ENCODE measurements around the gene ANKRD12.

ANKRD12 gene

GRCh38 chr18:9319333-9319732, 182.8 kb downstream of the ANKRD12 start:
- no peak for DNase-seq (ENCODE audit: low read depth)
- H3K4me3 ChIP-seq (ENCODE audit: low read length), result no peak overlapping the region
- TF ChIP-seq CTCF (conservative IDR thresholded peaks at IDR 0.05; ENCODE audit: low read depth, low read length), result no peak

GRCh38 chr18:9321017-9321452, 184.5 kb downstream of the ANKRD12 start:
- no peak for TF ChIP-seq CTCF (conservative IDR thresholded peaks at IDR 0.05; ENCODE audit: low read depth, low read length)
- peak; percentile 28 for DNase-seq (ENCODE audit: low read depth)
- no peak overlapping the region for H3K4me3 ChIP-seq (ENCODE audit: low read length)

DNA sequence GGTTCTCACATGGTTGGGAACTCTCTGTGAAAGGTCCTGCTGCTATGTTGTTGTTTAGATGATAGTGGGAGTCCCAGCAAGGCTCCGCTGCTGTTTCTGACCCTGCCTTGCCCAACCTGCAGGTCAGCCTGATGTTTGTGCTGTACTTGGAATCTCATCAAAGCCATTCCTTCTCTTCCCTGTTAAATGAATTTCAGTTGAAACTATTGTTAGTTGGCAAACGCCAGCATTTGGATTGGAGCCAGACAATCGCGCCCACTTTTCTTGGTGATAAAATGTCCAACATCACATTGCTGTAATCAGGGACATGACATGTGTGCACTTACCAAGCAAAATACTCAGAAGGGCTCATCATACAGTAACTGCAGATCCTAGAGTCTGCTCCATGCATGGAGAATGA, 185.2 kb downstream of the ANKRD12 start:
- no peak overlapping the region for H3K4me3 ChIP-seq (ENCODE audit: low read length)
- TF ChIP-seq CTCF (conservative IDR thresholded peaks at IDR 0.05; ENCODE audit: low read depth, low read length), result no peak
- DNase-seq (ENCODE audit: low read depth), result no peak

DNA sequence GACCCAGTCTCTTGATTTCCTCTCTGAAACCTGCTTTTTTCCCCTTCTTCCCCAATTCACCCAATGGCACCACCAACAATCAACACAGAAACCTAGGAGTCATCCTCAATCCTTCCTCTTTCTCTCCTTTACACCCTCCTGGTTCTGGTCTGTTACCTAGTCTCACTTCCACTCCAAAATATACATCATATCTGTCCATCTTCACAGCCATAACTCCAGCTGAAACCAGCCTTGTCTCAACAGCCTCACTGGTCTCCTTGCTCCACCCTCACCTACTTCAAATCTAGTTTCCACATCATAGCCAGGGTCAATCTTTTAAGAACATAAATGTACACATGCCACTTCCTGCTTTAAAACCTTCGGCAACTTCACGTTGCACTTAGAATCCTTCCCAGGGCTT, 186.2 kb downstream of the ANKRD12 start:
- no peak for TF ChIP-seq CTCF (conservative IDR thresholded peaks at IDR 0.05; ENCODE audit: low read depth, low read length)
- H3K4me3 ChIP-seq (ENCODE audit: low read length), result no peak overlapping the region
- no peak for DNase-seq (ENCODE audit: low read depth)

GRCh38 chr18:9323750-9324445, 187.3 kb downstream of the ANKRD12 start:
- H3K4me3 ChIP-seq (ENCODE audit: low read length), result no peak overlapping the region
- no peak for TF ChIP-seq CTCF (conservative IDR thresholded peaks at IDR 0.05; ENCODE audit: low read depth, low read length)
- peak; percentile 60 for DNase-seq (ENCODE audit: low read depth)

- DNase-seq (ENCODE audit: low read depth), result no peak
These were observed 189.1 kb downstream of the ANKRD12 start for GRCh38 chr18:9325716-9326115.

More at GRCh38 chr18:9325716-9326115, 189.1 kb downstream of the ANKRD12 start:
- H3K4me3 ChIP-seq (ENCODE audit: low read length), result no peak overlapping the region
- TF ChIP-seq CTCF (conservative IDR thresholded peaks at IDR 0.05; ENCODE audit: low read depth, low read length), result no peak

Measured in retinal pigment epithelial cell (primary cell).